Left ventricle myocardium inferior (tissue), 1 donor: Measurements from ENCODE around the gene SMYD3. TPM values are rescaled to one million over a fixed set of nuclear protein-coding genes. Genes with fewer than 3 reads are reported as not detected.

ENCODE experiments used
- DNase-seq: peaks from one replicate; pipeline ENCODE4 v3.0.0-alpha.2; 2020
- H3K27ac ChIP-seq: fragments of 200-600 bp; replicated peaks from 2 replicates; pipeline ENCODE4 v1.8.0; 2021
- H3K27me3 ChIP-seq: fragments of 200-600 bp; 2 replicates; pipeline ENCODE4 v1.8.0; 2021; ENCODE audit warnings: low read depth
- H3K36me3 ChIP-seq: fragments of 200-600 bp; 2 replicates; pipeline ENCODE4 v1.8.0; 2021
- H3K4me1 ChIP-seq: fragments of 200-600 bp; 2 replicates; pipeline ENCODE4 v1.8.0; 2021
- H3K4me3 ChIP-seq: fragments of 200-600 bp; 2 replicates; pipeline ENCODE4 v1.8.0; 2021; ENCODE audit warnings: mild to moderate bottlenecking, moderate library complexity
- H3K9me3 ChIP-seq: fragments of 200-600 bp; replicated peaks from 2 replicates; pipeline ENCODE4 v1.8.0; 2021
- CTCF ChIP-seq: fragments of 200-600 bp; IDR thresholded peaks from 2 replicates; pipeline ENCODE4 v1.8.0; 2021; ENCODE audit warnings: antibody characterized with exemption, mild to moderate bottlenecking, borderline replicate concordance
- intact Hi-C: fragments of 100-400 bp; cut with micrococcal nuclease; formaldehyde crosslinking; loops from one replicate; pipeline ENCODE4 v1.11.0; 2022
- total RNA-seq: library from RNA; stranded (reverse); fragmentation: NEBNext Ultra II Directional; extraction: Animal tissue kit (Norgen Biotek cat#: 25700); gene quantifications from one replicate; pipeline ENCODE4 v1.2.1, GENCODE V29; 2021
- donor health status: DM: no; HTN: yes; CAD: no; lungs with severe emphysema.

The SMYD3 gene
- total RNA-seq, 1 donor from 2014 or later: 9.9 TPM

DNA sequence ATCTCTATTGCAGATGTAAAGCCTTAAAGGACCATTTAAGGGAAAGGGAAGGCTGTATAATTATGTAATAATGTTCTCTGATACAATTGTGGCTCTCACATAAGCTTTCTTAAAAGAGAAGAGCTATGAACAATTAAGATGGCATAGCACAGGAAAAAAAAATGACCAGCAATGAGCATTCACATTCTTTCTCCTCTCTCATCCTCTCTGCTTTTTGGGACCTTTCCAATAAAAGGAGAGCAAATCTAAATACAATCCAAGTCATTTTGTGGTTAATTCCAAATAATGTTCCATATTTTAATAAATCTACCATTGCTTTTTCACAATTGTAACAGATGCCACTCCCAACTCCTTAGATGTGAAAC is 23.5 kb downstream of the SMYD3 start:
- Histone ChIP-seq H3K36me3 (no peaks in the 10 kb centered on the region), H3K27me3 (no peaks in the 10 kb centered on the region), H3K4me3 (no peak overlapping the region), H3K9me3 (no peaks in the 10 kb centered on the region), H3K4me1 (peaks cover 9% of the 10 kb centered on the region), H3K27ac (no peak overlapping the region)
- intact Hi-C loops: no loop called here
- no peak for DNase-seq
- TF ChIP-seq CTCF: no peak

GRCh38 chr1:246482805-246483568 is 24.1 kb downstream of the SMYD3 start:
- Histone ChIP-seq H3K4me3 (no peak overlapping the region), H3K27ac (no peak overlapping the region), H3K9me3 (no peaks in the 10 kb centered on the region), H3K36me3 (no peaks in the 10 kb centered on the region), H3K4me1 (peaks cover 9% of the 10 kb centered on the region), H3K27me3 (no peaks in the 10 kb centered on the region)
- TF ChIP-seq CTCF: no peak
- intact Hi-C loops: no loop called here
- DNase-seq: no peak

DNA sequence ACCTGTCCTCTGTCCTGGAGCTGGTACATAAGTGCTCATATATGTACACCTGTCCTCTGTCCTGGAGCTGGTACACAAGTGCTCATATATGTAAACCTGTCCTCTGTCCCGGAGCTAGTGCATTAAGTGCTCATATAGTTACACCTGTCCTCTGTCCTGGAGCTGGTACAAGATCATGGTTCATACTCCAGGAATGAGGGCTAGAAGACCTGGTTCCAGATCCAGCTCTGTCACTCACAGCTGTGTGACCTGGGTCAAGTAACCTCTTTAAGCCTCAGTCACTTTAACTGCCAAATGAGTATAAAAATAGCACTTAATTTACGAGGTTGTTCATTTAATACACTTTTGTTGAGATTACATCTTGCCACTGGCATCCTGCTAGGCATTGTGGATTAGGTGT is 28.0 kb downstream of the SMYD3 start:
- Histone ChIP-seq H3K27me3 (no peaks in the 10 kb centered on the region), H3K9me3 (no peaks in the 10 kb centered on the region), H3K36me3 (no peaks in the 10 kb centered on the region), H3K27ac (no peak overlapping the region), H3K4me3 (no peak overlapping the region), H3K4me1 (peaks cover 9% of the 10 kb centered on the region)
- no peak for TF ChIP-seq CTCF
- intact Hi-C loops: no loop called here
- DNase-seq: no peak

DNA sequence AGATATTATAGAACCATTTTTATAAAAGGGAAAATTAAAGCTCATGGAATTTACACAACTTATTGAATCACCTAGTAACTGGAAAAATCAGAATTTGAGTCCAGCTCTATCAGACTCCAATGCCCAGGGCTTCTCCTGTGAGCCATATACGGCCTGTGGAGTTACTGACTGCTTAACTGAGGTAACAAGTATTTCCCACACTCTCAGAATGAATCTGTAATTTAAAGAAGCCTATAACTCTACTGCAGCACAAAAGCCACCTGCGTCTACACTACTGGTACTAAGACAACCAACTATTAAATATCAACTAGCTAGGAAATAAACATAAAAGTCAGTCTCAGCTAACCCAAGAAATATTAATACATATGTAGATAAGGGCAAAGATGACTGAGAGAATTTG is 29.4 kb downstream of the SMYD3 start:
- DNase-seq: no peak
- Histone ChIP-seq H3K4me1 (no peaks in the 10 kb centered on the region), H3K27ac (no peak overlapping the region), H3K27me3 (no peaks in the 10 kb centered on the region), H3K4me3 (no peak overlapping the region), H3K9me3 (no peaks in the 10 kb centered on the region), H3K36me3 (no peaks in the 10 kb centered on the region)
- no peak for TF ChIP-seq CTCF
- intact Hi-C loops: no loop called here

GRCh38 chr1:246476771-246477170 is 30.3 kb downstream of the SMYD3 start:
- no peak for TF ChIP-seq CTCF
- no peaks in the 10 kb centered on the region for H3K4me1 ChIP-seq
- no peak for DNase-seq
- intact Hi-C loops: no loop called here
- no peaks in the 10 kb centered on the region for H3K27me3 ChIP-seq
- H3K36me3 ChIP-seq: no peaks in the 10 kb centered on the region
- H3K9me3 ChIP-seq: no peaks in the 10 kb centered on the region
- H3K27ac ChIP-seq: no peak overlapping the region
- H3K4me3 ChIP-seq: no peak overlapping the region
